ENCODE results near the gene STK24. TPM values are rescaled to one million over a fixed set of nuclear protein-coding genes. Genes with fewer than 3 reads are reported as not detected.
"Not testable (repeated sequence)": the region's sequence is repeated elsewhere in the genome, so short reads cannot be mapped to it uniquely, and the experiment has no call there.

Gene STK24
- total RNA-seq, 1 donor from 2014 or later = 92.3 TPM

DNA sequence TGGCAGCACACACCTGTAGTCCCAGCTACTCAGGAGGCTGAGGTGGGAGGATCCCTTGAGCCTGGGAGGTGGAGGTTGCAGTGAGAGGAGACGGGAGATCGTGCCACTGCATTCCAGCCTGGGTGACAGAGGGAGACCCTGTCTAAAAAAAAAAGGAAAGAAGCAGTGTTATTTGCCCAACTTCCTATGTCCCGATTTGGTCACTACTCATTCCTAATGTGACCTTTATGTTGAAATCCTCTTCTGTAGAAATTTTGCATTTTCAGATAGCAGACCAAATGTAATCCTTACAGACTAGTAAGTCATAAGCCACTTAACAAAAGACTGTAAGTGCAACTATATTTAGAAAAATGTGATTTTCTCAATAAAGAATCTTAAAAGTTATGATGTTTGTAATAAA is 18.2 kb upstream of the STK24 start:
- Mint-ChIP-seq H3K27me3 (ENCODE audit: unreplicated experiment) (peaks cover 2% of the 10 kb centered on the region), H3K4me1 (ENCODE audit: unreplicated experiment) (no peaks in the 10 kb centered on the region), H3K4me3 (ENCODE audit: unreplicated experiment) (no peak overlapping the region), H3K36me3 (ENCODE audit: low read depth, unreplicated experiment) (no peaks in the 10 kb centered on the region), H3K27ac (ENCODE audit: unreplicated experiment) (no peak overlapping the region), H3K9me3 (ENCODE audit: unreplicated experiment) (no peaks in the 10 kb centered on the region)
- no peak for DNase-seq (ENCODE audit: low spot score)
- TF ChIP-seq, protein P1, sequence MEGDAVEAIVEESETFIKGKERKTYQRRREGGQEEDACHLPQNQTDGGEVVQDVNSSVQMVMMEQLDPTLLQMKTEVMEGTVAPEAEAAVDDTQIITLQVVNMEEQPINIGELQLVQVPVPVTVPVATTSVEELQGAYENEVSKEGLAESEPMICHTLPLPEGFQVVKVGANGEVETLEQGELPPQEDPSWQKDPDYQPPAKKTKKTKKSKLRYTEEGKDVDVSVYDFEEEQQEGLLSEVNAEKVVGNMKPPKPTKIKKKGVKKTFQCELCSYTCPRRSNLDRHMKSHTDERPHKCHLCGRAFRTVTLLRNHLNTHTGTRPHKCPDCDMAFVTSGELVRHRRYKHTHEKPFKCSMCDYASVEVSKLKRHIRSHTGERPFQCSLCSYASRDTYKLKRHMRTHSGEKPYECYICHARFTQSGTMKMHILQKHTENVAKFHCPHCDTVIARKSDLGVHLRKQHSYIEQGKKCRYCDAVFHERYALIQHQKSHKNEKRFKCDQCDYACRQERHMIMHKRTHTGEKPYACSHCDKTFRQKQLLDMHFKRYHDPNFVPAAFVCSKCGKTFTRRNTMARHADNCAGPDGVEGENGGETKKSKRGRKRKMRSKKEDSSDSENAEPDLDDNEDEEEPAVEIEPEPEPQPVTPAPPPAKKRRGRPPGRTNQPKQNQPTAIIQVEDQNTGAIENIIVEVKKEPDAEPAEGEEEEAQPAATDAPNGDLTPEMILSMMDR (IDR thresholded peaks at IDR 0.05; ENCODE audit: unreplicated experiment) = no peak

DNA sequence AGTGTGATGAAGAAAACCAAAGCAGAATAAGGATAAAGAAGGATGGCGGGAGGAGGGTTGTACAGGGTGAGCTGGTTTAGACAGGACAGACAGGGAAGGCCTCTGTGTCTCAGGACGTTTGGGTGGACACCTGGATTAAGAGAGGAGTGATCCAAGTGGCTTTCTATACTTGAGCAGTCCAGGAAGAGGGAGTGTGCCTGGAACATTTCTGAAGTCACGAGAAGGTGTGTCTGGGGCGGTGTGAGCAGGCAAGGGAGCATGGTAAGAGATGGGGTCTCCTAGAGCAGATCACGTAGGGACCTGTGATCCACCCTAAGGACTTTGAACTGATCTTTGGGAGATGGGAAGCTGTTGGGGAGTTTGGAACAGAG is 15.4 kb upstream of the STK24 start:
- TF ChIP-seq, protein P1 (IDR thresholded peaks at IDR 0.05; ENCODE audit: unreplicated experiment) = no peak
- no peaks in the 10 kb centered on the region for H3K36me3 Mint-ChIP-seq (ENCODE audit: low read depth, unreplicated experiment)
- no peaks in the 10 kb centered on the region for H3K4me1 Mint-ChIP-seq (ENCODE audit: unreplicated experiment)
- H3K27ac Mint-ChIP-seq (ENCODE audit: unreplicated experiment) = no peak overlapping the region
- H3K4me3 Mint-ChIP-seq (ENCODE audit: unreplicated experiment) = no peak overlapping the region
- peaks cover 2% of the 10 kb centered on the region for H3K27me3 Mint-ChIP-seq (ENCODE audit: unreplicated experiment)
- no peak for DNase-seq (ENCODE audit: low spot score)
- no peaks in the 10 kb centered on the region for H3K9me3 Mint-ChIP-seq (ENCODE audit: unreplicated experiment)

DNA sequence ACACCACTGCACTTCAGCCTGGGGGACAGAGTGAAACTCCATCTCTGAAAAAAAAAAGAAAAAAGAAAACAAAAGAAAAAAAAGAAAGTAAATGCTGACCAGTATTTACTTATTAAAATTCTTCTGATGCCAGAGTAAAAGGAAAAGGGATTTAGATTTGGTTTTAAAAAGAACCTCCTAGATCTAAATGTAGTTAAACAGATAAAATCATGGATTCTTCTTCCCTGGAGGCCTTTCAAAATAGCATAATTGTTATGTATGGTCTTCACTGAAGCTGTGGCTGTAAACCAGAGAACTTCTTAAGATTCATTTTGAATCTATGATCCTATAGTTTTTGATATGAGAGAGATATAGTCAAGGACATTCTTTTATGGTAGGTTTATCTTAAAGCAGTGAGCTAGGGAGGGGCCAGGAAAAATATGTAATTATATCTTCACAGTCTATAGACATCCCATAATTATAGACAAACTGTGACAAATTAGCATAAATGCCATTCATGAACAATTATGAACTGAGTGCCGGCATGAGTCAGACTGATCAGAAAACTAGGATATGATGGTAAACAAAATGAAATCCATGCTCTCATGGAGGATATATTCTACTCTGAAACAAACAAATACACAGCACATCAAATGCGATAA is 14.9 kb upstream of the STK24 start:
- Mint-ChIP-seq H3K27me3 (ENCODE audit: unreplicated experiment) (peaks cover 2% of the 10 kb centered on the region), H3K27ac (ENCODE audit: unreplicated experiment) (no peak overlapping the region), H3K4me3 (ENCODE audit: unreplicated experiment) (no peak overlapping the region), H3K36me3 (ENCODE audit: low read depth, unreplicated experiment) (no peaks in the 10 kb centered on the region), H3K9me3 (ENCODE audit: unreplicated experiment) (no peaks in the 10 kb centered on the region), H3K4me1 (ENCODE audit: unreplicated experiment) (no peaks in the 10 kb centered on the region)
- DNase-seq (ENCODE audit: low spot score) = no peak
- TF ChIP-seq, protein P1 (IDR thresholded peaks at IDR 0.05; ENCODE audit: unreplicated experiment) = no peak

DNA sequence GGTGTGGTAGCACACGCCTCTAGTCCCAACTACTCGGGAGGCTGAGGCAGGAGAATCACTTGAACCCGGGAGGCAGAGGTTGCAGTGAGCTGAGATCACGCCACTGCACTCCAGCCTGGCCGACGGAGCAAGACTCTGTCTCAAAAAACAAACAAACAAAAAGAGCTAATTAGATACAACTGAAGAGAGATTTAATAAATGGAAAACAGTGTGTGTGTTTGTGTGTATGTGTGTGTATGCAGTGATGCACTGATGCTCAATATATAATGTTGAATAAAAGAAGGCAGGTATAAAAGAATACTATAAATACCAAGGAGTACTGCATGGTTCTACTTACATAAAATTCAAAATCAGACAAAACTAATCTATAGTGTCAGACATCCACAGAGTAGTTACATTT is 13.6 kb upstream of the STK24 start:
- H3K27me3 Mint-ChIP-seq (ENCODE audit: unreplicated experiment); H3K4me3 Mint-ChIP-seq (ENCODE audit: unreplicated experiment); H3K9me3 Mint-ChIP-seq (ENCODE audit: unreplicated experiment); H3K36me3 Mint-ChIP-seq (ENCODE audit: low read depth, unreplicated experiment); H3K27ac Mint-ChIP-seq (ENCODE audit: unreplicated experiment); H3K4me1 Mint-ChIP-seq (ENCODE audit: unreplicated experiment); DNase-seq (ENCODE audit: low spot score): not testable (repeated sequence)

DNA sequence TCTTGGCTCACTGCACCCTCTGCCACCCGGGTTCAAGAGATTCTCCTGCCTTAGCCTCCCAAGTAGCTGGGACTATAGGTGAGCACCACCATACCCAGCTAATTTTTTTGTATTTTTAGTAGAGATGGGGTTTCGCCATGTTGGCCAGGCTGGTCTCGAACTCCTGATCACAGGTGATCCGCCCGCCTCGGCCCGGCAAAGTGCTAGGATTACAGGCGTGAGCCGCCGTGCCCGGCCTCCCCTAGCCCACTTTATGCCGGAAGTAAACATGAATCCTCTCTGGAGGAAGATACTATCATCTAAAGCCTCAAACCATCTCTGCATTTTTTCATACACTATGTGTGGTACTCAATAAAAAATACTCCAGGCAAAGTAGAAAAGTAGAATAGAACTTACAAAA is 12.6 kb upstream of the STK24 start:
- H3K27ac Mint-ChIP-seq (ENCODE audit: unreplicated experiment); H3K9me3 Mint-ChIP-seq (ENCODE audit: unreplicated experiment); H3K36me3 Mint-ChIP-seq (ENCODE audit: low read depth, unreplicated experiment); H3K4me1 Mint-ChIP-seq (ENCODE audit: unreplicated experiment); H3K27me3 Mint-ChIP-seq (ENCODE audit: unreplicated experiment); H3K4me3 Mint-ChIP-seq (ENCODE audit: unreplicated experiment); DNase-seq (ENCODE audit: low spot score): not testable (repeated sequence)

DNA sequence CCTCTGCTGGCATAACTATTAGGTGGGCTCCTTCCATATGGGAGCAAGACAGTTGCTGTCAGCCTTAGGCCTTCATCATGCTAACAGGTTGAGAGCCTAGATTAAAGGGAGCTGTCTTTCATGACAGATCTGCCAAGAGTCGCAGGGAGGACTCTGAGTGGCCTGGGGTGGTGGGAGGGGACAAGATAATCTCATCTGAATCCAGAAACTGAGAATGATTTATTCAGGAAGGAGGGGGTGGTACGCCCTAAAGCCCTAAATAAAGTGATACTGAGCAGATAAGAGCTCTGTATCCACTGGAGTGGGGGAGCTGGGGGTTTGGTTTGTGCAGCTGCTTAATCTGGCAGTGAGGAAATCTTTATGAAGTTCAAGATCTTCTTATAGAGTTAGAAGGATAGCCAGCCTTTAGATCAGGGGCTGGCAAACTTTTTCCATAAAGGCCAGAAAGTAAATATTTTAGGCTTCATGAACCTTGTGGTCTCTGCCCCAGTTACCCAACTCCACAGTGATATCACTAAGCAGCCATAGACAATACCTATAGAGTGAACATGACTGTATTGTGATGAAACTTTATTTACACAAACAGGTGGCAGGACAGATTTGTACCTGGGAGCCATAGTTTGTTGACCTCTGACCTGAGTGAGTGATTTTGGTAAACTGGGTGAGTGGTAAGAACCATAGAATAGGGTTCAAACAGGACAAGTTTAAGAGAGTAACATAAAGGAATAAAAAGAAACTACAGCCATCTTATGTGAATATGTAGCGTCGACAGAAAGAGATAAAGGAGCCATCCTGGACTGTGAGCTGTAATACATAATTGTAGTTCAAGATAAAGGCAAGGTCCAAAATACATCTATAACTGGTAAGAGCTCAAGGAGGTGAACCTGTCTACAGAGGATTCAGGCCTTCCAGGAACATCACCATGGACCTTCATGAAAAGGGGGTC is 9.8 kb upstream of the STK24 start:
- DNase-seq (ENCODE audit: low spot score) = no peak
- Mint-ChIP-seq H3K27ac (ENCODE audit: unreplicated experiment) (no peak overlapping the region), H3K27me3 (ENCODE audit: unreplicated experiment) (peaks cover 1% of the 10 kb centered on the region), H3K4me1 (ENCODE audit: unreplicated experiment) (no peaks in the 10 kb centered on the region), H3K9me3 (ENCODE audit: unreplicated experiment) (no peaks in the 10 kb centered on the region), H3K36me3 (ENCODE audit: low read depth, unreplicated experiment) (no peaks in the 10 kb centered on the region), H3K4me3 (ENCODE audit: unreplicated experiment) (no peak overlapping the region)
- TF ChIP-seq, protein P1 (IDR thresholded peaks at IDR 0.05; ENCODE audit: unreplicated experiment) = no peak

Data from endothelial cell (in vitro differentiated cells).